Lung (tissue), 12 donors: ENCODE measurements around the gene SNX27. TPM values are rescaled to one million over a fixed set of nuclear protein-coding genes. Genes with fewer than 3 reads are reported as not detected.

Experiments used
- ATAC-seq: fragments of 200-7000 bp; cut with Tn5 transposase; one replicate; pipeline ENCODE4 v1.9.1; 2020; ENCODE audit warnings: moderate number of reproducible peaks; ENCODE audit not compliant: insufficient read depth, low FRiP score
- DNase-seq, 3 donors: peaks; one replicate each; pipeline ENCODE4 v3.0.0-alpha.2; 2013 to 2017
- H3K27ac ChIP-seq, 2 donors: one replicate each; pipeline ENCODE4 v1.5.1; 2013; ENCODE audit warnings: mild to moderate bottlenecking in 2 of 2, moderate library complexity in 2 of 2, control low read depth in 1 of 2, inconsistent platforms in 1 of 2, low read depth in 1 of 2, low read length in 1 of 2
- H3K27me3 ChIP-seq, 3 donors: one replicate each; pipeline ENCODE4 v1.5.1; 2013; ENCODE audit warnings: low read length in 2 of 3; ENCODE audit not compliant: control insufficient read depth in 3 of 3, insufficient read depth in 3 of 3
- H3K36me3 ChIP-seq, 4 donors: one replicate each; pipeline ENCODE4 v1.5.1; 2013; ENCODE audit warnings: low read length in 4 of 4, mild to moderate bottlenecking in 1 of 4, moderate library complexity in 1 of 4; ENCODE audit not compliant: control insufficient read depth in 4 of 4, insufficient read depth in 4 of 4
- H3K4me1 ChIP-seq, 5 donors: one replicate each; pipeline ENCODE4 v1.5.1; 2013; ENCODE audit warnings: low read length in 5 of 5, mild to moderate bottlenecking in 2 of 5, moderate library complexity in 1 of 5; ENCODE audit not compliant: control insufficient read depth in 5 of 5, insufficient read depth in 5 of 5
- H3K4me3 ChIP-seq: one replicate; pipeline ENCODE4 v1.5.1; 2013; ENCODE audit warnings: mild to moderate bottlenecking, control low read depth, moderate library complexity
- H3K9ac ChIP-seq, 2 donors: one replicate each; pipeline ENCODE4 v1.5.1; 2013; ENCODE audit warnings: low read length in 2 of 2, control low read depth in 1 of 2; ENCODE audit not compliant: insufficient read depth in 1 of 2
- H3K9me3 ChIP-seq, 4 donors: one replicate each; pipeline ENCODE4 v1.5.1; 2013; ENCODE audit warnings: low read length in 3 of 4, mild to moderate bottlenecking in 1 of 4, moderate library complexity in 1 of 4; ENCODE audit not compliant: control insufficient read depth in 4 of 4, insufficient read depth in 3 of 4
- WGBS, 2 donors: extraction: QIAGEN DNeasy Blood & Tissue Kit; methylation state at CpG; one replicate each; pipeline ENCODE4 v1.1.7; 2013; 5-methylcytosine and 5-hydroxymethylcytosine counted together
- polyA plus RNA-seq, 2 donors: library from polyadenylated mRNA; stranded (reverse); fragments of 200-250 nt; gene quantifications; one replicate each; pipeline ENCODE4 v1.2.1, GENCODE V29; 2013
- total RNA-seq, 2 donors: library from RNA; depleted of rRNA in 1 of 2; stranded (reverse); fragments of >200 nt in 1 of 2; gene quantifications; one replicate each; pipeline ENCODE4 v1.2.1, GENCODE V29; 2014 to 2021
- TF ChIP-seq, protein P1 (sequence below): IDR thresholded peaks from 2 replicates; pipeline ENCODE4 v1.5.1; 2012; ENCODE audit warnings: mild to moderate bottlenecking; ENCODE audit errors: control extremely low read depth, extremely low read depth
- donor health status: control.
- donor health status: control.
- donor health status: Bipolar disorder and iron deficiency.
- donor health status: healthy.
- donor health status: DM: yes; HTN: yes; CAD: no.

SNX27 gene
- total and polyA plus RNA-seq, 4 donors = 12.1 to 63.7 (median 26.5) TPM

DNA sequence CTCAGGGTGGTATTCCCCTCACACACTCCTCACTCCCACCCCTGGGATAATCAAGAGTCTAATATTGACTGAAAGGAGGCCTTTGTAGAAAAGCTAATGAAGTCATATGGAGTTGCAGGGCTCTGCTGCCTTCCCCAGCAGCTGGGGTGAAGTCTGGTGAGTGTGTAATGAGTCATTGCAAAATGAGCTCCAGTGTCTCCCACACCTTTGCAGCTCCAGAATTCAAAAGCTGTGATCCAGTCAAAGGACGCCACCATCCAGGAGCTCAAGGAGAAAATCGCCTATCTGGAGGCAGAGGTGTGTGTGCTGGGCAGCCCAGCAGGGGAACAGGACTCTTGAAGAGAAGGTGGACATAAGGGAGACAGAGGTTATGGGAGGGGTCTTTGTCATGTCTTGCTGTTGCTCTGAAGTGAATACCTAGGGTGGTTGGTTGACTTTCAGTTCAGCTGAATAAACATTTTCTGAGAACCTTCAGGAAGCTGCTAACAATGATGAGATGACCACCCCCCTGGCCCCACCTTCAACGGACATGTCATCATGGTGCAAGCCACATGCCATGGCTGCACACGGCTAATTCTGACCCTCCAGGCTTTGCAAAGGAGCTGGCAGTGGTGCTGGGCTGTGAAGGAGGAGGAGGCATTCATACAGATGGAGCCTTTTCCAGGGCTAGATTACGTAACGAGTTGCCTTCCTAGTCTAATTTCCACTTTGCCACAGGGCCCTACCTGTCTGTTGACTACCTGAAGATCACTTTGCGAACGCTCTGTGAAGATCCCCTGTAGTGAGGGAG, 32.2 kb upstream of the SNX27 start:
- no peak overlapping the region for H3K4me3 ChIP-seq
- no peak overlapping the region for H3K9ac ChIP-seq
- DNase-seq (no peak), ATAC-seq (no peak)
- H3K4me1 ChIP-seq = no peaks in the 10 kb centered on the region
- WGBS, 2 donors = 82 to 86% methylated on average over 8 of the region's 8 CpGs
- no peaks in the 10 kb centered on the region for H3K27me3 ChIP-seq
- H3K36me3 ChIP-seq = peaks cover 0 to 23% (median 0%) of the 10 kb centered on the region in 4 donors
- TF ChIP-seq, protein P1, sequence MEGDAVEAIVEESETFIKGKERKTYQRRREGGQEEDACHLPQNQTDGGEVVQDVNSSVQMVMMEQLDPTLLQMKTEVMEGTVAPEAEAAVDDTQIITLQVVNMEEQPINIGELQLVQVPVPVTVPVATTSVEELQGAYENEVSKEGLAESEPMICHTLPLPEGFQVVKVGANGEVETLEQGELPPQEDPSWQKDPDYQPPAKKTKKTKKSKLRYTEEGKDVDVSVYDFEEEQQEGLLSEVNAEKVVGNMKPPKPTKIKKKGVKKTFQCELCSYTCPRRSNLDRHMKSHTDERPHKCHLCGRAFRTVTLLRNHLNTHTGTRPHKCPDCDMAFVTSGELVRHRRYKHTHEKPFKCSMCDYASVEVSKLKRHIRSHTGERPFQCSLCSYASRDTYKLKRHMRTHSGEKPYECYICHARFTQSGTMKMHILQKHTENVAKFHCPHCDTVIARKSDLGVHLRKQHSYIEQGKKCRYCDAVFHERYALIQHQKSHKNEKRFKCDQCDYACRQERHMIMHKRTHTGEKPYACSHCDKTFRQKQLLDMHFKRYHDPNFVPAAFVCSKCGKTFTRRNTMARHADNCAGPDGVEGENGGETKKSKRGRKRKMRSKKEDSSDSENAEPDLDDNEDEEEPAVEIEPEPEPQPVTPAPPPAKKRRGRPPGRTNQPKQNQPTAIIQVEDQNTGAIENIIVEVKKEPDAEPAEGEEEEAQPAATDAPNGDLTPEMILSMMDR = no peak
- no peak overlapping the region for H3K27ac ChIP-seq
- no peaks in the 10 kb centered on the region for H3K9me3 ChIP-seq

DNA sequence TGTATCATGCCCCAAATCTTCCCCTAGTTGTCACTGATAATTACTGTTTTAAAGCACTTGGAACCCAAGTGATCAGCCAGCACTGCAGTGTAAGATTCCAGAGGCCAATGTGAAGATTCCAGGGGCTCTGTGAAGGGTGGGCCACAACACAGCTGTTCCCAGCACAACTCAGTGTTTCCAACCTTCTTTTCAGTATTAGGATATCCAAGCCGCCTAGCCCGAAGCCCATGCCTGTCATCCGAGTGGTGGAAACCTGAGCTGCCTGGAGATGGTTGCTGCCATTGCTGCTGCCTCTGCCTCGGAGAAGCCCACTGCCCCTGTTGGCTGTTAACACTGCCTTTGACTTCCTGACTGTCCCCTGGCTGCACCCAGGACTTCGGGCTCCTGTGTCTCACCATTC, 30.4 kb upstream of the SNX27 start:
- H3K27ac ChIP-seq = no peak overlapping the region
- ATAC-seq (no peak), DNase-seq (peak in 2 of 3 donors; percentile 1)
- no peak overlapping the region for H3K4me3 ChIP-seq
- TF ChIP-seq, protein P1 = no peak
- H3K27me3 ChIP-seq = no peaks in the 10 kb centered on the region
- 77 to 90% methylated on average over 5 of the region's 5 CpGs for WGBS, 2 donors
- no peaks in the 10 kb centered on the region for H3K4me1 ChIP-seq
- H3K9ac ChIP-seq = no peak overlapping the region
- H3K36me3 ChIP-seq = peaks cover 0 to 15% (median 0%) of the 10 kb centered on the region in 4 donors
- H3K9me3 ChIP-seq = no peaks in the 10 kb centered on the region

DNA sequence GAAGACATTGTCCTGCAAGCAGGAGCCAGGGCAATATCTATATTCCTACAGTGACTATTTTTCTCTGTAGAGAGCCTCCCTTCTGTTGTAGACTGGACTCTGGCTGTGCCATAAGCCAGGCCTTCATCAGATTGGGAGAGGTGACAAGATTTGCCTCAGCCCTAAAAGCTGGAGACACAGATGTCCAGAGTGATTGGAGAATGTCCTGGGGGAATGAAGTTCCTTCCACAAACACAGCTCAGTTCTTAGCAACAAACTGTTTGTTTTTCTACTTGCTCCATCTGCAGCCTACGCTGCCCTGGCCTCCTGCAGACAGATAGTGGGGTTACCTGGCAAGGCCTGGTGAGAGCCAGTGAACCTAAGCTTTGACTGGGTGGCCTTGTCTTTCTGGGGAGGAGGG, 29.9 kb upstream of the SNX27 start:
- Histone ChIP-seq H3K4me3 (no peak overlapping the region), H3K27me3 (no peaks in the 10 kb centered on the region), H3K9ac (no peak overlapping the region), H3K9me3 (no peaks in the 10 kb centered on the region), H3K4me1 (no peaks in the 10 kb centered on the region), H3K36me3 (peaks cover 0 to 15% (median 0%) of the 10 kb centered on the region in 4 donors), H3K27ac (no peak overlapping the region)
- TF ChIP-seq, protein P1 = no peak
- 88 to 97% methylated on average over 1 of the region's 1 CpG for WGBS, 2 donors
- ATAC-seq (no peak), DNase-seq (no peak)
